SK-N-SH treated with all-trans-retinoic acid at 6 μM for 48 hours (cell line): ENCODE data around the gene NDUFA5.

Experiments
- ATAC-seq: fragments of 200-7000 bp; cut with Tn5 transposase; 3 replicates; pipeline ENCODE4 v1.9.1; 2020; ENCODE audit warnings: mild to moderate bottlenecking, moderate library complexity
- CSDC2 ChIP-seq: fragments of 250-450 bp; sonication (Bioruptor Pico); IDR thresholded peaks from 2 replicates; pipeline ENCODE4 v1.5.0; 2020; ENCODE audit warnings: mild to moderate bottlenecking, moderate library complexity
- CSRNP3 ChIP-seq: fragments of 250-450 bp; sonication (Bioruptor Pico); IDR thresholded peaks from 2 replicates; pipeline ENCODE4 v1.5.1; 2021; ENCODE audit warnings: mild to moderate bottlenecking, moderate library complexity
- GLIS3 ChIP-seq: fragments of 250-450 bp; sonication (Bioruptor Pico); IDR thresholded peaks from 2 replicates; pipeline ENCODE4 v1.5.0; 2020; ENCODE audit warnings: mild to moderate bottlenecking, moderate library complexity
- ISL1 ChIP-seq: fragments of 250-450 bp; sonication (Bioruptor Pico); IDR thresholded peaks from 2 replicates; pipeline ENCODE4 v2.1.2; 2022; ENCODE audit warnings: mild to moderate bottlenecking, moderate library complexity
- OSR1 ChIP-seq: fragments of 250-450 bp; sonication (Bioruptor Pico); IDR thresholded peaks from 2 replicates; pipeline ENCODE4 v1.8.0; 2022; ENCODE audit warnings: moderate library complexity, mild to moderate bottlenecking, inconsistent platforms
- POU6F1 ChIP-seq: fragments of 250-450 bp; sonication (Bioruptor Pico); IDR thresholded peaks from 2 replicates; pipeline ENCODE4 v1.8.0; 2021; ENCODE audit warnings: low read depth, mild to moderate bottlenecking, moderate library complexity, borderline replicate concordance
- PPARA ChIP-seq: fragments of 250-450 bp; sonication (Bioruptor Pico); IDR thresholded peaks from 2 replicates; pipeline ENCODE4 v1.5.0; 2020; ENCODE audit warnings: mild to moderate bottlenecking, borderline replicate concordance
- RARB ChIP-seq: fragments of 250-450 bp; sonication (Bioruptor Pico); IDR thresholded peaks from 2 replicates; pipeline ENCODE4 v1.8.0; 2021; ENCODE audit warnings: mild to moderate bottlenecking, moderate library complexity
- SNAI2 ChIP-seq: fragments of 250-450 bp; sonication (Bioruptor Pico); IDR thresholded peaks from 2 replicates; pipeline ENCODE4 v1.5.0; 2020; ENCODE audit warnings: mild to moderate bottlenecking, moderate library complexity
- TCF4 ChIP-seq: fragments of 250-450 bp; sonication (Bioruptor Pico); IDR thresholded peaks from 2 replicates; pipeline ENCODE4 v1.8.0; 2021; ENCODE audit warnings: mild to moderate bottlenecking, moderate library complexity, borderline replicate concordance
- ZFP3 ChIP-seq: fragments of 250-450 bp; sonication (Bioruptor Pico); IDR thresholded peaks from 2 replicates; pipeline ENCODE4 v1.5.0; 2020; ENCODE audit warnings: mild to moderate bottlenecking, moderate library complexity
- ZFP30 ChIP-seq: fragments of 450-650 bp; formaldehyde crosslinking; IDR thresholded peaks from 2 replicates; pipeline ENCODE4 v1.5.0; 2022; ENCODE audit warnings: mild to moderate bottlenecking, moderate library complexity
- ZNF565 ChIP-seq: fragments of 450-650 bp; formaldehyde crosslinking; conservative IDR thresholded peaks from 2 replicates; pipeline ENCODE4 v1.5.0; 2020; ENCODE audit warnings: low read depth, mild to moderate bottlenecking, moderate library complexity
- ZNF70 ChIP-seq: fragments of 450-650 bp; formaldehyde crosslinking; IDR thresholded peaks from 2 replicates; pipeline ENCODE4 v1.5.0; 2020; ENCODE audit warnings: mild to moderate bottlenecking, moderate library complexity
- ZNF8 ChIP-seq: fragments of 450-650 bp; formaldehyde crosslinking; IDR thresholded peaks from 2 replicates; pipeline ENCODE4 v1.5.0; 2020; ENCODE audit warnings: mild to moderate bottlenecking, moderate library complexity
- TF ChIP-seq, protein P1 (sequence below): fragments of 250-450 bp; sonication (Bioruptor Pico); IDR thresholded peaks from 2 replicates; pipeline ENCODE4 v1.5.0; 2020; ENCODE audit warnings: mild to moderate bottlenecking, moderate library complexity
- TF ChIP-seq, protein P2 (sequence below): fragments of 250-450 bp; sonication (Bioruptor Pico); IDR thresholded peaks from 2 replicates; pipeline ENCODE4 v1.5.1; 2020; ENCODE audit warnings: low read depth, mild to moderate bottlenecking, moderate library complexity

NDUFA5 gene

GRCh38 chr7:123499211-123499970 is 58.2 kb downstream of the NDUFA5 start (continued):
- TF ChIP-seq PPARA (CRISPR knock-in tag) (no peak), ISL1 (CRISPR knock-in tag) (no peak), TCF4 (CRISPR knock-in tag) (no peak)

GRCh38 chr7:123498601-123499000 is 59.0 kb downstream of the NDUFA5 start:
- TF ChIP-seq TCF4 (CRISPR knock-in tag) (no peak), POU6F1 (no peak), SNAI2 (CRISPR knock-in tag) (no peak), ZNF70 (CRISPR knock-in tag) (no peak), PPARA (CRISPR knock-in tag) (no peak)
- no peak for ATAC-seq

DNA sequence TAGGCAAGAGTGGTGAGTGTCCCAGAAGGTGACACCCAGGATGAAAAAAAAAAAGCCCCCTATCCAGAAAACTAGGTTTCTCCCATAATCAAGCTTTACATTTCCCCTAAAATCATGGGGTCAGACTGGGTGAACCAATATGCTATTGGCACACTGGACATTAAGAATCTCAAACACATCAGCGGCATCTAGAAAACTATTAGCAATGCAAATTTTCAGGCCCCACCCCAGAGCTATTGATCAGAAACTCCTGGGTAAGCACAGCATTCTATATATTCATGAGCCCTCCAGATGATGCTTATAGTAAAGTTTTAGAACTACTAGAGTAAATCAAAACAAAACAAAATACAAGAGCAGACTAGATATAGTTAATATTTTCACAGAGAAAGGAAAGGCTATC is 59.6 kb downstream of the NDUFA5 start:
- no peak for TF ChIP-seq POU6F1
- TF ChIP-seq RARB (CRISPR knock-in tag): no peak
- no peak for TF ChIP-seq ZFP30 (CRISPR knock-in tag)
- no peak for TF ChIP-seq ZNF8
- TF ChIP-seq GLIS3: no peak
- TF ChIP-seq, protein P1, sequence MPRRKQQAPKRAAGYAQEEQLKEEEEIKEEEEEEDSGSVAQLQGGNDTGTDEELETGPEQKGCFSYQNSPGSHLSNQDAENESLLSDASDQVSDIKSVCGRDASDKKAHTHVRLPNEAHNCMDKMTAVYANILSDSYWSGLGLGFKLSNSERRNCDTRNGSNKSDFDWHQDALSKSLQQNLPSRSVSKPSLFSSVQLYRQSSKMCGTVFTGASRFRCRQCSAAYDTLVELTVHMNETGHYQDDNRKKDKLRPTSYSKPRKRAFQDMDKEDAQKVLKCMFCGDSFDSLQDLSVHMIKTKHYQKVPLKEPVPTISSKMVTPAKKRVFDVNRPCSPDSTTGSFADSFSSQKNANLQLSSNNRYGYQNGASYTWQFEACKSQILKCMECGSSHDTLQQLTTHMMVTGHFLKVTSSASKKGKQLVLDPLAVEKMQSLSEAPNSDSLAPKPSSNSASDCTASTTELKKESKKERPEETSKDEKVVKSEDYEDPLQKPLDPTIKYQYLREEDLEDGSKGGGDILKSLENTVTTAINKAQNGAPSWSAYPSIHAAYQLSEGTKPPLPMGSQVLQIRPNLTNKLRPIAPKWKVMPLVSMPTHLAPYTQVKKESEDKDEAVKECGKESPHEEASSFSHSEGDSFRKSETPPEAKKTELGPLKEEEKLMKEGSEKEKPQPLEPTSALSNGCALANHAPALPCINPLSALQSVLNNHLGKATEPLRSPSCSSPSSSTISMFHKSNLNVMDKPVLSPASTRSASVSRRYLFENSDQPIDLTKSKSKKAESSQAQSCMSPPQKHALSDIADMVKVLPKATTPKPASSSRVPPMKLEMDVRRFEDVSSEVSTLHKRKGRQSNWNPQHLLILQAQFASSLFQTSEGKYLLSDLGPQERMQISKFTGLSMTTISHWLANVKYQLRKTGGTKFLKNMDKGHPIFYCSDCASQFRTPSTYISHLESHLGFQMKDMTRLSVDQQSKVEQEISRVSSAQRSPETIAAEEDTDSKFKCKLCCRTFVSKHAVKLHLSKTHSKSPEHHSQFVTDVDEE: no peak
- TF ChIP-seq SNAI2 (CRISPR knock-in tag): no peak
- TF ChIP-seq PPARA (CRISPR knock-in tag): no peak
- TF ChIP-seq ZFP3 (CRISPR knock-in tag): no peak
- no peak for TF ChIP-seq OSR1 (CRISPR knock-in tag)
- no peak for TF ChIP-seq CSDC2
- no peak for ATAC-seq

GRCh38 chr7:123494193-123494796 is 63.3 kb downstream of the NDUFA5 start:
- TF ChIP-seq ZNF565 (CRISPR knock-in tag): no peak
- TF ChIP-seq RARB (CRISPR knock-in tag): no peak
- TF ChIP-seq, protein P2, sequence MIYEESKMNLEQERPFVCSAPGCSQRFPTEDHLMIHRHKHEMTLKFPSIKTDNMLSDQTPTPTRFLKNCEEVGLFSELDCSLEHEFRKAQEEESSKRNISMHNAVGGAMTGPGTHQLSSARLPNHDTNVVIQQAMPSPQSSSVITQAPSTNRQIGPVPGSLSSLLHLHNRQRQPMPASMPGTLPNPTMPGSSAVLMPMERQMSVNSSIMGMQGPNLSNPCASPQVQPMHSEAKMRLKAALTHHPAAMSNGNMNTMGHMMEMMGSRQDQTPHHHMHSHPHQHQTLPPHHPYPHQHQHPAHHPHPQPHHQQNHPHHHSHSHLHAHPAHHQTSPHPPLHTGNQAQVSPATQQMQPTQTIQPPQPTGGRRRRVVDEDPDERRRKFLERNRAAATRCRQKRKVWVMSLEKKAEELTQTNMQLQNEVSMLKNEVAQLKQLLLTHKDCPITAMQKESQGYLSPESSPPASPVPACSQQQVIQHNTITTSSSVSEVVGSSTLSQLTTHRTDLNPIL (CRISPR knock-in tag): no peak
- no peak for TF ChIP-seq POU6F1
- TF ChIP-seq CSDC2: no peak
- TF ChIP-seq ZFP3 (CRISPR knock-in tag): no peak
- TF ChIP-seq CSRNP3: no peak
- no peak for TF ChIP-seq OSR1 (CRISPR knock-in tag)
- TF ChIP-seq, protein P1: no peak
- ATAC-seq: peak; percentile 79
